Natural killer cell treated with Interleukin-12 subunit alpha and Interleukin-12 subunit beta and Interleukin-15 and Interleukin-18, amount 100 ng/mL, for 72 hours (primary cell): ENCODE results near the gene RAPGEF4. TPM values are rescaled to one million over a fixed set of nuclear protein-coding genes. Genes with fewer than 3 reads are reported as not detected.

ENCODE experiments used
- ATAC-seq, 2 donors: fragments of 150-1000 bp; cut with Tn5 transposase in 1 of 2; sonication (Bioruptor Pico), chemical (Tn5 transposase) in 1 of 2; 2 replicates each; pipeline ENCODE4 v1.10.0; 2021
- DNase-seq: peaks from one replicate; pipeline ENCODE4 v3.0.0; 2022; ENCODE audit warnings: low spot score
- H3K27ac Mint-ChIP-seq, 2 donors: 1 replicate in 1 of 2; 2 replicates in 1 of 2; pipeline ENCODE4 v1.8.0; 2022; ENCODE audit warnings: mixed read lengths in 2 of 2, mild to moderate bottlenecking in 1 of 2, moderate library complexity in 1 of 2
- H3K27me3 Mint-ChIP-seq, 2 donors: 1 replicate in 1 of 2; 2 replicates in 1 of 2; pipeline ENCODE4 v1.8.0; 2022; ENCODE audit warnings: mixed read lengths in 2 of 2
- H3K36me3 Mint-ChIP-seq: one replicate; pipeline ENCODE4 v1.8.0; 2022; ENCODE audit warnings: mixed read lengths
- H3K4me1 Mint-ChIP-seq, 2 donors: 1 replicate in 1 of 2; 2 replicates in 1 of 2; pipeline ENCODE4 v1.8.0; 2022; ENCODE audit warnings: low read depth in 2 of 2, mixed read lengths in 2 of 2, mild to moderate bottlenecking in 1 of 2
- H3K4me3 Mint-ChIP-seq: one replicate; pipeline ENCODE4 v1.8.0; 2022; ENCODE audit warnings: mixed read lengths
- H3K9me3 Mint-ChIP-seq: 2 replicates; pipeline ENCODE4 v1.8.0; 2022; ENCODE audit warnings: mixed read lengths
- total RNA-seq, 2 donors: library from RNA; stranded (reverse); gene quantifications; one replicate each; pipeline ENCODE4 v1.2.3, GENCODE V29; 2022

The RAPGEF4 gene
- total RNA-seq, 2 donors from 2014 or later, result 0.43 TPM; not detected in 1

GRCh38 chr2:172908275-172908674 is 172.6 kb downstream of the RAPGEF4 start:
- Mint-ChIP-seq H3K4me3 (no peak overlapping the region), H3K9me3 (no peaks in the 10 kb centered on the region), H3K36me3 (no peaks in the 10 kb centered on the region), H3K27ac (no peak overlapping the region), H3K4me1 (no peaks in the 10 kb centered on the region), H3K27me3 (peaks cover 0 to 4% of the 10 kb centered on the region in 2 donors)
- ATAC-seq (no peak), DNase-seq (no peak)

DNA sequence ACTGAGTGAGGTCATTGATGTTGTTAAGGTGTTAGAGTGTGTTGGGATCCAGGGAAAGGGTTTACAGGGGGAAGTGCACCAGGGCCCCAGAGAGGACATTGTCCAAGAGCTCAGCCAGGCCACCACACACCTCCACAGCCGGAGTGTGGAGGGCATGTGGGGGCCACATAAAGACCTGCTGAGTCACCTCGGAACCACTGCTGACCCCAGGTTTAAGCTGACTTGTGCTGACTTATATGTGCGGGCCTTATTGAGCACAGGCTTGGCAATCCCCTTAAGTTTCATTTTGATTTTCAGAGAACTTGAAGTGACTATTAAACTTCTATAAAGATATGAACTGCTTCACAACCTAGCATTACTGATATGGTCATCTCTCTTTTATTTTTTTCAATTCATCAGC is 173.8 kb downstream of the RAPGEF4 start:
- H3K9me3 Mint-ChIP-seq, result no peaks in the 10 kb centered on the region
- no peak overlapping the region for H3K27ac Mint-ChIP-seq
- H3K36me3 Mint-ChIP-seq, result no peaks in the 10 kb centered on the region
- no peaks in the 10 kb centered on the region for H3K4me1 Mint-ChIP-seq
- H3K4me3 Mint-ChIP-seq, result no peak overlapping the region
- DNase-seq (no peak), ATAC-seq (no peak)
- peaks cover 0 to 4% of the 10 kb centered on the region in 2 donors for H3K27me3 Mint-ChIP-seq

DNA sequence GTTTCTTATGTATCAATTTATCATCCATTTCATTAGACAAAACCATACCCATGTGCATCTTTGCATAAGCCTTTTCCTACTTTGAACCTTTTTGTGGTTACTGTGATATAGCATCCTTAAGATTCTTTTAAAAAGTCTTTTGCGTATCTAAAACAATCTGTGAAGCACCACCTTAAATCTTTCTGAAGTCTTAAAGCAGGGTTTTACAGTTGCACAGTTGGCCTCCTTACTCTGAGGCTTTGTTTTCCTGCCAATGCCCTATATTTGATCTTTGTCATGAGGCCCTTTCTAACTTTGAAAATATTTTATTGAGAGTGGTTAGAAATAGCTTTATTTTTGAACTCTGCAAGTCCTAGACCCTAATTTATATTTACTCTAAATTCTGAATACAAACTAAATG is 176.6 kb downstream of the RAPGEF4 start:
- ATAC-seq (no peak), DNase-seq (no peak)
- no peaks in the 10 kb centered on the region for H3K36me3 Mint-ChIP-seq
- peaks cover 3 to 9% of the 10 kb centered on the region in 2 donors for H3K27me3 Mint-ChIP-seq
- H3K4me3 Mint-ChIP-seq, result no peak overlapping the region
- H3K4me1 Mint-ChIP-seq, result no peaks in the 10 kb centered on the region
- no peaks in the 10 kb centered on the region for H3K9me3 Mint-ChIP-seq
- no peak overlapping the region for H3K27ac Mint-ChIP-seq

DNA sequence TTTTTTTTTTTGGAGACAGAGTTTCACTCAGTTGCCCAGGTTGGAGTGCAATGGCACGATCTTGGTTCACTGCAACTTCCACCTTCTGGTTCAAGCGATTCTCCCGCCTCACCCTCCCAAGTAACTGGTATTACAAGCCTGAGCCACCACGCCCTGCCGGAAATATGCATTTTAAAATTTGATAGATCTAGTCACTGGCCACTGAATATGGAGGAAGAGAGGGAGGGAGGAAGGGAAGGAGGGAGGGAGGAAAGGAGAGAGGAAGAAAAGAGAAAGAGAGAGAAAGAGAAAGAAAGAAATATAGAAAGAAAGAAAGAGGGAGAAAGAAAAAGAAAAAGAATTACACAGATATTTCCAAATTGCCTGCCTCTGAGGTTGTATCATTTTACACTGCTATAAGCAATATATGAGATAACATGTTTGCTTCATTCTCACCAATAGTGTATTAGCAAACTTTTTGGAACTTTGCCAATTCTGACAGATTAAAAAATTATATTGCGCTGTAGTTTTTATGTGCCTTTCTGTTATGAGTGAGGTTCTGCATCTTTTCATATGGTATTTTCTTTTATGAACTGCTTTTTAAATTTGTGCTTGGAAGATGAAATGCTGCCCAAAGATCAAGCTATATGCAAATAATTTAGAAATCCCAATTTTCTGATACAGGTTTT is 178.8 kb downstream of the RAPGEF4 start:
- Mint-ChIP-seq H3K4me1 (no peaks in the 10 kb centered on the region), H3K27me3 (peaks cover 13 to 19% of the 10 kb centered on the region in 2 donors), H3K27ac (no peak overlapping the region), H3K9me3 (no peaks in the 10 kb centered on the region), H3K36me3 (no peaks in the 10 kb centered on the region), H3K4me3 (no peak overlapping the region)
- ATAC-seq (no peak), DNase-seq (no peak)

- Mint-ChIP-seq H3K36me3 (no peaks in the 10 kb centered on the region), H3K27me3 (peaks cover 16 to 38% of the 10 kb centered on the region in 2 donors), H3K9me3 (no peaks in the 10 kb centered on the region), H3K4me3 (no peak overlapping the region), H3K4me1 (no peaks in the 10 kb centered on the region), H3K27ac (no peak overlapping the region)
- ATAC-seq (no peak), DNase-seq (no peak)
Observed at GRCh38 chr2:172917716-172918115, 182.1 kb downstream of the RAPGEF4 start.

DNA sequence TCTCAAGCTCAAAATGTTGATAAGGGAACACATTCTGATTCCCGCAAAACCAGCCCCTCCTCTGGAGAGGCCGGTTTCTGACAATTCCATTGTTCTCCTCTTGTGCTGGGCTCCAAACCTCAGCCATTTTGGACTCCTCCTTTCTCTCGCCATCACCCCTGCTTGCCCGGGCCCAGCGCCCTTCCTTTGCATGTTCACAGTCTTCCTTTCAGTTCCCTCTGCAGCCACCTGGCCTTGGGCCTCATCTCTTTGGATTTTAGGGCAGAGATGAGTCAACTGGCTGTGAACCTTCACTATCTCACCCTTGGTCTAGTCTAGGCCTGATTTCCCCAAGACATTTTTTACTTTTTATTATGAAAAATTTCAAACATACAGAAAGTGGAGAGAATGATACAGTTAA is 184.1 kb downstream of the RAPGEF4 start:
- no peak for DNase-seq
- no peak for ATAC-seq

DNA sequence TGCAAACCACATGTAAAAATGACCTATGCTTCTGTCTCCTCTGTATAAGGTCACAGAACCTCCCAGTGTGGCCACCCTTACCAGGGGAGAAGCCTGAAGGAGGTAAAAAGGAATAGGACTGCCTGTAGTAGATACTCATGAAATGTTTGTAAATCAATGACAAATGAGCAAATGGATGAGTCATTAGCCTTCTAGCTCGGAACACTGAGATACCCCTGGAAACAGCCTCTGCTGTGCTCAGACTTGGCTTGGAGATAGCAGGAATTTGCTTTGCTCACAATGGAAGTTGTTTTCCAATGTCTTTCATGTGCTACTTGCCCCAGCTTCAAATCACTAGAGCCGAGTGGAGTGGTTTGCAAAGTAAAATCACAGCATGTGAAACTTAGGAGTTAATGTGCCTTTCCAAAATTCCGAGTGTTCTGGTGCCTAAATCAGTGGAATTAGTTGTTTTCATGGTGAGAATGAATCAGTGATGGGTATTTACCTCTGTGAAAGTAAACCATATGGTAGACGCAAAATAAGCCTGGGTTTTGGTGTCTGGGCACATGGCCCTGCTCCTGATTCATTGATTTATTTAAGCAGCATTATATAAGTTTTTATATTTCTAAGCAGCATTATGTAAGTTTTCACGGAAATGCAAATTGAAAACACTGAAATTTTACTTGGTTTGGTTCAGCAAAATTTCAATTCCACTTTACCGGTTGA is 186.0 kb downstream of the RAPGEF4 start:
- DNase-seq (no peak), ATAC-seq (no peak)
- Mint-ChIP-seq H3K4me3 (no peak overlapping the region), H3K27me3 (peaks cover 15 to 45% of the 10 kb centered on the region in 2 donors), H3K27ac (no peak overlapping the region), H3K4me1 (no peaks in the 10 kb centered on the region), H3K9me3 (no peaks in the 10 kb centered on the region), H3K36me3 (no peaks in the 10 kb centered on the region)

More for the DNA sequence above, 184.1 kb downstream of the RAPGEF4 start:
- Mint-ChIP-seq H3K4me3 (no peak overlapping the region), H3K27ac (no peak overlapping the region), H3K36me3 (no peaks in the 10 kb centered on the region), H3K27me3 (peaks cover 17 to 46% of the 10 kb centered on the region in 2 donors), H3K9me3 (no peaks in the 10 kb centered on the region), H3K4me1 (no peaks in the 10 kb centered on the region)

GRCh38 chr2:172922306-172922705 is 186.7 kb downstream of the RAPGEF4 start:
- no peak overlapping the region for H3K27ac Mint-ChIP-seq
- peaks cover 15 to 45% of the 10 kb centered on the region in 2 donors for H3K27me3 Mint-ChIP-seq
- H3K36me3 Mint-ChIP-seq, result no peaks in the 10 kb centered on the region
- ATAC-seq, result no peak
- H3K9me3 Mint-ChIP-seq, result no peaks in the 10 kb centered on the region
- no peak for DNase-seq
- H3K4me1 Mint-ChIP-seq, result no peaks in the 10 kb centered on the region
- no peak overlapping the region for H3K4me3 Mint-ChIP-seq

DNA sequence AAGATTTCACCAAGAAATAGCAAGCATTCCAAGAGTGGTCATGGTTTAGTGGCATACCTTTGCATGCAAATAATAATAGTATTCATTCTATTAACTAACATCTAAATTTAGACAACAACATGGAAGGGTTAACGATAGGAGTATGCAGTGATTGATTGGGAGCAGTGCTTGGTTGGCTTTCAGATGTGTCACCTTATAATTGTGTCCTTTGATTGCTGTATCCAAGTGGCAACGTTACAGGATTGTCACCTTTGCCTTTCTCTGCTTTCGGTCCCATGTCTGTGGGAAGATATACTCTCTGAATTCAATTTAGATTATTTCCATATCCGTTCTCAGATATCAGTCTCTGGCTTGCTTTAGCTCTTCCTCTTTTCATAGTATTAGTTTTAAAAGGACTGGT is 187.2 kb downstream of the RAPGEF4 start:
- ATAC-seq (no peak), DNase-seq (no peak)
- H3K9me3 Mint-ChIP-seq, result no peaks in the 10 kb centered on the region
- H3K4me3 Mint-ChIP-seq, result no peak overlapping the region
- H3K27me3 Mint-ChIP-seq, result peaks cover 15 to 45% of the 10 kb centered on the region in 2 donors
- no peaks in the 10 kb centered on the region for H3K4me1 Mint-ChIP-seq
- H3K36me3 Mint-ChIP-seq, result no peaks in the 10 kb centered on the region
- H3K27ac Mint-ChIP-seq, result no peak overlapping the region

DNA sequence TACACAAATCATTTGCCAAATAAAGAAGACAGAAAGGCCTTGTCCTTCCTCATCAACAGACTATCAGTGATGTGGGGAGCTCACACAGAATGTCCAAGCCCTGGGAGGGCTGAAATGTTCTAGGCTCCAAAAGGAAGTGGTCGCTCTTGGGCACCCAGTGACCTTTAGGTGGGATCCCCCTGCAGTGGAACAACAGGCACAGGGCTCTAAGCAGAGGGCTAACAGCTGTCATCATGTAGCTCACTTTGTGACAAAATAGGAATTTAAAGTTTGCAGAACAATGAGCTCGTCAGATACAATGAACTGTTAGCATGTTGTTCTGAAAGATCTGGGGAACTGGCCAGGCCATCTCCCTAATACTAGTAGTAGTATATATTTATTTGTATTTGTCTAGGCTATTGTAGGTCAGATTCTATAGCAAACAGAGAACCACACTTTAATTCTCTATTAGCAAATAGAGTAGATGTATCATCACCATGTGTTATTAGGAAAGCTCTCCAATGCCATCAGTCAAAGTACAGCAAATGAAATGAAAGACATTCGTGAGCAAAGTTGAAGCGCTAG is 188.5 kb downstream of the RAPGEF4 start:
- Mint-ChIP-seq H3K9me3 (no peaks in the 10 kb centered on the region), H3K27ac (no peak overlapping the region), H3K36me3 (no peaks in the 10 kb centered on the region), H3K4me1 (no peaks in the 10 kb centered on the region), H3K4me3 (no peak overlapping the region), H3K27me3 (peaks cover 12 to 47% of the 10 kb centered on the region in 2 donors)
- DNase-seq (no peak), ATAC-seq (no peak)

DNA sequence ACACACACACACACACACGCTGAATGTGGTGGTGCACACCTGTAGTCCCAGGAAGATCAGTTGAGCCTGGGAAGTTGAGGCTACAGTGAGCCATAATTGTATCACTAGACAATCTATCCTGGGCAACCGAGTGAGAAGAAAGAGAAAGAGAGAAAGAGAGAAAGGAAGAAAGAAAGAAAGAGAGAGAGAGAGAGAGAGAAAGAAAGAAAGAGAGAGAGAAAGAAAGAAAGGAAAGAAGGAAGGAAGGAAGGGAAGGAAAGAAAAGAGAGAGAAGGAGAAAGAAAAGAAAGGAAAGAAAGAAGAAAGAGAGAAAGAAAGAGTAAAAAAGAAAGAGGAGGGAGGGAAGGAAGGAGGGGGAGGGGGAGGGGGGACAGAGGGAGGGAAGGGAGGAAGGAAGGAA is 190.0 kb downstream of the RAPGEF4 start:
- no peaks in the 10 kb centered on the region for H3K4me1 Mint-ChIP-seq
- no peak overlapping the region for H3K27ac Mint-ChIP-seq
- H3K27me3 Mint-ChIP-seq, result peaks cover 11 to 38% of the 10 kb centered on the region in 2 donors
- no peak overlapping the region for H3K4me3 Mint-ChIP-seq
- H3K9me3 Mint-ChIP-seq, result no peaks in the 10 kb centered on the region
- H3K36me3 Mint-ChIP-seq, result no peaks in the 10 kb centered on the region
- no peak for DNase-seq
- ATAC-seq, result no peak

DNA sequence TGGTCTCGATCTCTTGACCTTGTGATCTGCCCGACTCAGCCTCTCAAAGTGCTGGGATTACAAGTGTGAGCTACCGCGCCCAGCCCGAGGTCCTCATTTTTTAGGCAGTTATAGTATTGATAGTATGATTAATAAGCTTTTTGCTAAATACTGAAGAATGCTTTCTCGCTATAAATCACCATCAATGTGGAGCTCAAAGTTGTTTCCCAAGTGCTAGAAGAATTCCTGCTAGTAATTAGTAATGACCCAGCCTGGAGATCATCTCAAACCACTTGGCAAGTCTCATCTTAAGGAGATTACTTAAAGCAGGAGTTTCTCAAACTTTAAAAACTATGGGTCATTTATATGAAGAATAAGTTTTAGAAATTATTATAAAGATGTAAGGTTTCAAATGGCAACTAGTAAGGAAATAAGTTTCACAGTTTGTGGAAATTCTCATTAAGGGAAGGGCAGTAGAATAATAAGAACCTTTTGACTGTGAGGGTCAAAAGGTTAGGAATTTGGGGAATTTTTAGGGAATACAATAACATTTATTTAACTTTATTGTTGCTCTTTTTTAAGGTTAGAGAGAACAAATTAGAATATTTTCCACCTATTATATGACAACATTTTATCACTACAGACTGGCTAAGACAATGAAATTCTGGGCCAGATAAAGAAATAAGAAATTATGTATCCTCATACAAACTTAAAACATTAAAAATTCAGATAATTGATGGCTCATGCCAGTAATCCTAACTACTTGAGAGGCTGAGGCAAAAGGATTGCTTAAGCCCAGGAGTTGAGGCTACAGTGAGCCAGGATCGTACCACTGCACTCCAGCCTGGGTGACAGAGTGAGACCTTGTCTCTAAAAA is 191.4 kb downstream of the RAPGEF4 start:
- Mint-ChIP-seq H3K4me1 (peaks cover 4 to 5% of the 10 kb centered on the region in 2 donors), H3K9me3 (no peaks in the 10 kb centered on the region), H3K4me3 (no peak overlapping the region), H3K27ac (no peak overlapping the region), H3K27me3 (peaks cover 17 to 43% of the 10 kb centered on the region in 2 donors), H3K36me3 (no peaks in the 10 kb centered on the region)
- ATAC-seq (no peak), DNase-seq (no peak)

- H3K27ac Mint-ChIP-seq, result no peak overlapping the region
- ATAC-seq, result no peak
- H3K4me1 Mint-ChIP-seq, result peaks cover 4 to 5% of the 10 kb centered on the region in 2 donors
- no peaks in the 10 kb centered on the region for H3K36me3 Mint-ChIP-seq
- no peak overlapping the region for H3K4me3 Mint-ChIP-seq
- peaks cover 20 to 48% of the 10 kb centered on the region in 2 donors for H3K27me3 Mint-ChIP-seq
- DNase-seq, result no peak
- H3K9me3 Mint-ChIP-seq, result no peaks in the 10 kb centered on the region
Observed at GRCh38 chr2:172927641-172928357, 192.2 kb downstream of the RAPGEF4 start.
